Raji (cell line): ENCODE measurements around the gene PCCA.

Source experiments
- POLR2A ChIP-seq: IDR thresholded peaks from 2 replicates; pipeline ENCODE4 v1.6.1; 2011; ENCODE audit warnings: low read depth, low read length, control low read depth; ENCODE audit not compliant: insufficient read depth

PCCA gene

DNA sequence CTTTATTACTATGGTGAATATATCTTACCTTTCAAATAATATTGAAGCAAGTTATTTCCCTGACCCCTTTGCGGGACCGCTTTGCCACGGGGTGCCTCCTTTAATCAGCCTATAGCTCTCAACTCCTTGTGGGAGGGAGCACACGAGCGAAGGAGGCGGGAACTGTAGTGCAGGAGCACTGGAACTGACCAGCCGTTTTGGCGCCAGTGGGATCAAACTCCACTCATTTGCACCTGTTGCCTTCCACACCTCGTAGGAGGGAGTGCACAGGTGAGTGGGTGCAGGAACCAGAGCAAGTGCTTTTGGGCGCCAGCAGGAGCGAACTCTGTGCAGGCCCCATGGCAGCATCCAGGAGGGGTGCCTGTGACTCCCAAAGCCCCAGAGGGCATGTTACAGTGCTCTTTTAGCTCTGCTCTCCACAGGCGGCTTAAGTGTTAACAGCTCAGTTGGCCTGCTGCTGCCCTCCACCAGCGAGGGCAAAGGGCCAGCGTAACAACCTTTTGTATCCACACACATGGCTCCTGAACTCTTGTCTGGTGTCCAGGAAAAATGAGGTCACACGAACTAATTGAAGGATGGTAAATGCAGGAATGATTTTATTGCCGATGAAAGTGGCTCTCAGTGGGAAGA, 292.8 kb downstream of the PCCA start:
- TF ChIP-seq POLR2A = no peak

DNA sequence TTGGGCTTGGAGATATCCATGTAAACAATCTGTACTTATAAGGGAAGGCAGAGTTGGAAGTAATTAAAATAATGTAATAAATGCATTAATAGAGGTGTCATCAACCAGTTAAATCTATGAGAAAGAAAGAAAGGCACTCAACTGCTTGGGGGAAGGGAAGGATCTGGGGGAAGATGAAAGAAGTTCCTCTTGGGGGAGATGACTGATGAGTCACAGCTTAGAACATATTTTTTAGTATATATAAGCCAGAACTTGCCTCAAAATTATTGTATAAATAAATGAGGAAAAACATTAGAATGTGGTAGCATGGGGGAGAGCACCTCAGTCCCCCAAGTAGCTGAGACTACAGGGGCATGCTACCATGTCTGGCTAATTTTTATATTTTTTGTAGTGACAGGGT, 293.9 kb downstream of the PCCA start:
- no peak for TF ChIP-seq POLR2A

DNA sequence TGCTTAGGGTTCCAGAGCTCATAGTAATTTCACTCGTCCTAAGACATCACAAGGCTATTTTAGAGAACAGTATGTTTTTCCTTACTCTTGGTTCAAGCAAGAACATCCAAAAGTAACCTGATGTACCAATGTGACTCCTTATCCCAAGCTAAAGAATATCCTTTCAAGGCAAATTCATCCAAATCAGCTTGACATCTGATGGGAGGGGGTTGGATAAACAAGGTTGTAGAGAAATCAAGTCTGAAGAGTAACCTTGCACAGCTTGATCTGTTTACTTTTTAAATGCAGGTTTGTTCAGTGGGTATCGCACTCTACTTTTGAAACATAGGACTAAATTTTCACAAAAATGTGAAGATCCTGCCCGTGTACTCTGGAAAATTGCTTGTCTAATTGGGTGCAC, 298.5 kb downstream of the PCCA start:
- no peak for TF ChIP-seq POLR2A

DNA sequence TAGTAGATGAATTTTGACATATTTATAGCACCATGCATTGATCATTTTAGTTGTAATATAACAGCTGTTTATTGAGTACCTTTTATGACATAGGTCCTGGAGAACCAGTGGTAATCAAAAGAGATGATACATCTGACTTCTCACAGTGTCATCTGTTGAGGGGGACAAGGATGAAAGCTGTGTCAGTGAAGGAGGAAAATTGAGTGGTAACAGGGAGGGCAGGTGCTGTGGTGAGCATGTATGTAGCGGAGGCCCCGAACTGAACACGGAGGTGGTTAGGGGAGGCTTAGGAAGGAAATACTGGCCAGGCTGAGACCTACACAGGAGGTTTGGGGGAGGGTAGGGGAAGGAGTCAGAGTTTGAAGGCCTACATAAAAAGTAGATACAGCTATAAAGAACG, 300.0 kb downstream of the PCCA start:
- no peak for TF ChIP-seq POLR2A

DNA sequence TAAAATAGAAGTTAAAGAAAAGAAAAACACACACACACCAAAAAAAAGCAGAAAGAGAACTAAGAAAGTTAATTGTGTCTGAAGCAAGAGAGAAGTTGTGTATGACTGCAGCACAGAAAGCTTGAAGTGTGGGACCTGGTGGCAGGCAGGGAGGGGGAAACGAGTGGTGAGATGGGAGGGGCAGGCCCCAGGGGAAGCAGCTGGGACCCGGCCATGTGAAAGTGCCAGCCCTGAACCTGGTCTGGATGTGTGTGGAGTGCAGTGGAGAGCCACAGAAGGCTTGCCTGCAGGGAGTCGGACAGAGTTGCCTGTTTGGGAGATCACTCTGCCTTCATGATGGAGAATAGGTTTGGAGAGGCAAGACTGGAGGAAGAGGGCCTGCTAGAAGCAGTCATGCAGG, 300.7 kb downstream of the PCCA start:
- TF ChIP-seq POLR2A = no peak

DNA sequence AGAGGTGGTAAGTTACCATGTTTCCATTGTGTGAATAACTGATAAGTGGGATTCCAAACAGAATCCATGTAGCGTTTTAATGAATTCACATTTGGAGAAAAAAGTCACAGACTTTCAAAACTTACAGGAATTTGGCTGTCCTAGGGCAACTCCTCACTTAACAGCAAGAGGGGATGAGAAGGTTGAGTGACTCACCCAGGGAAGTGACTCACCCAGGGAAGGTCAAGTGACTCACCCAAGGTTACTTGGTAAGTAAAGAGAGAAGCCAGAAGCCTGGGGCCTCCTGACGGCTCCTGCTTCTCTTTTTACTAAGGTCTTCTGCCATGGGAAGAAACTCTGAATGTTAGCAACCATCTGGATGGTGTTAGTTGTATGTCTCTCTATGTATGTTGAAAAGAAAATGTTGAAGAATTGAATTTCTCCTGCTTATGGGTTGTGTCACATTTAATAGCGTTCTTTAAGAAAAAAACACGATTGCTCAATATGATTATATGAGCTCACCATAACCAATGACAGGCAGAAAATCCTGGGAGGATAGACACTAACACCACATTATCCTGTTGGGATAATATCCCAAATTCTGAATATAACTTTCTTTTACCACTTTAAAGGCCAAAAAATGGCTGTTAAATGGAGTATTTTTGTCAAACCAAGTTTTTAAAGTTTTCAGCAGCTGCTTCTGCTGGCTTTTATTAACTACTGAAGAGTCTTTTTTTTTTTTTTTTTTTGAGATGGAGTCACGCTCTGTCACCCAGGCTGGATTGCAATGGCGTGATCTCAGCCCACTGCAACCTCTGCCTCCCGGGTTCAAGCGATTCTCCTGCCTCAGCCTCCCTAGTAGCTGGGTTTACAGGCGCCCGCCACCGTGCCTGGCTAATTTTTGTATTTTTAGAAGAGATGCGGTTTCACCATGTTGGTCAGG, 304.1 kb downstream of the PCCA start:
- no peak for TF ChIP-seq POLR2A

DNA sequence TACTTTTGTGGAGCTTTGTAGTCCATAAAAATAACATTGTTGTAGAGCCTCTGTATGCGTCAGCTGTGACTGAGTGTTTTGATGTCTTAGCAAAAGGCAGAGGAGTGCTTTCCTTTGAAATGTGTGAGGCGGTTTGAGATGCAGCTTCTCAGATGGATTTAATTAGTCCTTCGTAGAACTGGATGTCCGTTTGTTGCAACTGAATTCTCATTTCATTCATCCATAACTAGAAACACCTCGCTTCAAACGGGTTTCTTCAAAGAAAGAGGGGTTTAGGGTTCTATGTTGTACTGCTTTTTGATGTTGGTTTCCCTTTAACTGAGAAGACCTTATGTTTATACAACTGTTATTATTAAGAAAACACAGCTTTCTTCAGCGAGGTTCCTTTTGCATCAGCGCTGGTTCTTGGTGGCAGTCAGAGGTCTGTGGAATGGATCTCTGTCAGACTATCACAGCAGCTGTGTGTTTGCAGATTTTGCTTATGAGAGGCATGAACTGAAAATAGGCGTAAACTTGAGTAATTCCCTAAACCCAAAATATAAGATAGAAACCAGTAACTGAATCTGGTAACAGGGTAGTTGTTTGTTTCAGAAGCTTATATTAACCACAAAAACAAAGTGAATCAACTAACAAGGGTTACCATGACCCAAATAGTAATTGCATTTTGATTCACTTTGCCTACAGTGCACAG, 305.3 kb downstream of the PCCA start:
- TF ChIP-seq POLR2A = no peak

DNA sequence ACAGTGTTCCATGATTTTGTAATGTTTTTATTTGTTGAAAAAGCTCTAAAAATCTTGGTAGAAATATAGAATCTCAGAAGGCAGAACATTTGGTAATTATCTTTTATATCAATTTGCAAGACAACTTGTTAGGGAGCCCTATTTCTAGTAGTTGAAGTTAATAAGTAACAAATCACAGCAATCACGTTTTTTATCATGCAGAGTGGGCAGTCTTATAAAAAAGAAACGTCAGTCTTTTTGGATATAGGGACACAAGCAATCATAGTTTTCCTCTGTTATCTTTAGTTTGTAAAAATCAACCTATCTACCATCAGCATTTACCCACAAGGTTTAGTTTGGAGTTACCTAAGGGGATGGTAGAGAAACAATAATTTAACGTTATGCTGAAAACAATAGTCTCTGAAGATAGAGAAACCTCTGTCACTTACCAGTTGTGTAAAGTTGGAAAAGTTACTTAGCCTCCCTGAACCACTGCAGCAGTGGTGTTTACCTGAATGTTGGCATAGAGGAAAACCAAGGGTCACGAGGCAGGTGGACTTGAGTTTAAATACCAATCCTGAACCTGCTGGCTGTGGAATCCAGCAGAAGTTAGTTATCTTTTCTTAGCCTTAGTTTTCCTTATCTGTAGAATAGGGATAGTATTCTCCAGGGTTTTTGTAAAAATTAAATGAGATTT, 306.9 kb downstream of the PCCA start:
- TF ChIP-seq POLR2A = no peak

DNA sequence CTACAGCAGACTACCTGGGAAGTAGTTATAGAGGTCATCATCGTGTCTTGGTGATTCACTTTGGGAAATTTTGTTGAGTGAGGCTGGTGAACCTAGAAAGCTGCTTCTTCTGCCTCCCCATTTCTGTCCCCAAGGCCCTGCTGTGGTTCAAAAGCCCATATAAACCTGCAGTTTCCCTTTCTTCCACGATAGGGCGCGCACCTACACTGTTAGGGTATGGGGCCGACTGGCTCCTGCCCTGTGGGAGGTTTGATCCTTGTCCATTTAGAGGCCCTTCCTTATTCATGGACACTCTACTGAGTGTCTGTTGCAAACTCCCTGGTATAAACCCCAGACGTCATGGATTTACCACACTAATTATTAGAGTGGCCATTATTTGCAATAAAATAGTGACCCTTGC, 307.9 kb downstream of the PCCA start:
- TF ChIP-seq POLR2A = no peak

DNA sequence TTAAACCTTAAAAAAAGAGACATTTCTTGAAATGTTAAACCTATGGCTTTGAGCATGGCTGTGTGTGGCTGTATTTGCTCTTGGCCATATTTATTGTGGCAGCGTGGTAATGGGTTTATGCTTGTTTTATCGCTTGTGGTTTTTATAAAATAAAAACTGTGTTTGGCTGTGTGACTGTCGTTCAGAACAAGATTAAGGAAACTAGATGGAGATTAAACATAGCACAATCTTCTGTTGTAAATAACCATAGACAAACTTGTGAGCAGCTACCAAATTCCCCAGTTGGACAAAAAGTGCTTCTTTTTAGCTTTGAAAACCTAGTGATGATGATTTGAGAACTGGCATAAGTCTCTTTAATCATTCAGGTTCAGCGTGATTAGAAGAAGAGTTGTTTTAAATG, 308.7 kb downstream of the PCCA start:
- TF ChIP-seq POLR2A = no peak

DNA sequence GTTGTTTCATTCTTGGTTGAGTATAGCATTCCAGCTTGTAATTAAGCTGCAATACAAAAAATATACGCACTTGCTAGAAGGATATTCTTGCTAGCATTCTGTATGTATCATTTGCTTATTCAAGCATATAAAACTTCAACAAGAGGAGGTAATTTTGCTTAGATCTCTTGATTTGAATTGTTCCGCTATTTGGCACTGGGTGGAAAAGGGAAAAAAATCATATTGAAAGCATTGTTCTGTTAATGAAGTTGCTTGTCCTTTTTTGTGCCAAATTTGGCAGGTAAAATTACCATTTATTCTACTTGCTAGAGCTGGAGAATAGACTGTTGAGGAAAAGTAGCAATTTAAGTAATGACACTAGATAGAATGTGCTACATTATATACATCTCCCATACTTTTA, 309.5 kb downstream of the PCCA start:
- no peak for TF ChIP-seq POLR2A

DNA sequence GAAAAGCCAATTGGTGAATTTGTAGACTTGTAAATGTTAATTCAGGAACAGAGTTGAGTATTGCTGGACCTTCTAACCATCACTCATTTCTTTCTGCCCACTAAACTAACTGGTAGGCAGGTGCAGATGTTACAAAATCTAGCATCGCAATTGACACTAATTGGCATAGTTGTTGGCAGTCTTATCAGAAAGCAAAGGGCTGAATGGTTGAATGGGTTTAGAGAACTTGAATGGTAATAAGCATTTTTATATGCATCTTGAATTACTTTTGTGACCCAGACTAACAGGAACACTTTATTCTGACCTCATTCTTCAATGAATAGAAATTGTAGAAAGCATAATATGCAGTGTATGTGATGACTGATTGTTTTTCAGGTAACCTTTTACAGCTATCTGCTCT, 310.6 kb downstream of the PCCA start:
- TF ChIP-seq POLR2A = no peak

DNA sequence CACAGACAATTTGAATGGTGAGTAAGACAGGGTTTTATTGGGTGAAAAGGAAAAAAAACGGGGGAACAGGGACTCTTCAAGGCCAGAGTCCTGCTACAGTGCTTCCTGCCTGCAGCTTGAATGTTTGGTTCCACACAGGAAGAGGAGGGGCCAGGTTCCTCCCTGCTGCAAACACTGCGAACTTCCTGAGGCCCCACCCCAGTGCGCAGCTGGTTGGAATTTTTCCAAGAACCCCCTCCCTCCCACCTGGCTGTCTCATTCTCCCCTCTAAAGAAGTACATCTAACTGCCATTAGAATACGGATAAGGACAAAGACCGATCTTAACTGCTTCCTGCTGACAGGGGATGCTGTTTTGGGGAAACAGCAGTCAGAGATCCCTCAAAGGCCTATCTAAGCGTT, 314.8 kb downstream of the PCCA start:
- no peak for TF ChIP-seq POLR2A

DNA sequence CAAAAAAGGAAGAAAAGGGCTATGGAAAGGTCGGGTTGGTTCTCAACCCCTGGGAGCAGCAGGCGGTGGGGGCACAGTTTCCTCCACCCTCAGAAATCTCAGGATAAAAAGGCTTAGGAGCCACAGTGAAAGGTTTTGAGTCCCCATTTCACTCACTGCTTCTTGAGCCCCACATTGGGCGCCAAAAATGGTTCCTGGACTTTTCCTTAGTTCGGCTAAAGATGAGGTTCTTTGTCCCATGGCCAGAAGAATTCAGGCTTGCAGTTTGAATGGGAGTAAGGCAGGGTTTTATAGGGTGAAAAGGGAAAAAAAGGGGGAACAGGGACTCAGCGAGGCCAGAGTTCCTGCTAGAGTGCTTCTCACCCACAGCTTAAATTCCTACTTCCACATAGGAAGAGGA, 320.2 kb downstream of the PCCA start:
- no peak for TF ChIP-seq POLR2A

DNA sequence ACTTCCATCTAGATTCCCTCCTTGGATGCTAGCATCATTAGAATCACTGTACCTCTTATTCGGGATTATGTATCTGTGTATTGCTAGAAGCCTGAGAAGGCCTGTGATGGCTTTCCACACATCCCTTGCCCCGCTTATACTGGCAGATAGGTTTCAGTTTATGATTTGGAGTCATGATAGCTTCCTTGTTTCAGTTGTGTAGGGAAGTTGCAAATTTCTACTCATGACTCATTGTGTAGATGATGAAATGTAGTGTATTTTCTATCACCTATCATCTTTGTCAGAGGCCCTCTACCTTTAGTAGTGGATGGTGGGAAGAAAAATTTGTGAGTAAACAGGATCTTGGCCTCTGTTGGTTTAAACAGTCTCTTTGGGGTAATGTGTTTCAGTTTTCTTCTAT, 334.5 kb downstream of the PCCA start:
- no peak for TF ChIP-seq POLR2A
